HG03097 (cell line): ENCODE data around the gene SV2B.

Experiments used
- ATAC-seq: cut with Tn5 transposase; IDR thresholded peaks from one replicate; pipeline ENCODE4 v1.9.1; 2021; ENCODE audit not compliant: unreplicated experiment, low FRiP score

Gene SV2B

DNA sequence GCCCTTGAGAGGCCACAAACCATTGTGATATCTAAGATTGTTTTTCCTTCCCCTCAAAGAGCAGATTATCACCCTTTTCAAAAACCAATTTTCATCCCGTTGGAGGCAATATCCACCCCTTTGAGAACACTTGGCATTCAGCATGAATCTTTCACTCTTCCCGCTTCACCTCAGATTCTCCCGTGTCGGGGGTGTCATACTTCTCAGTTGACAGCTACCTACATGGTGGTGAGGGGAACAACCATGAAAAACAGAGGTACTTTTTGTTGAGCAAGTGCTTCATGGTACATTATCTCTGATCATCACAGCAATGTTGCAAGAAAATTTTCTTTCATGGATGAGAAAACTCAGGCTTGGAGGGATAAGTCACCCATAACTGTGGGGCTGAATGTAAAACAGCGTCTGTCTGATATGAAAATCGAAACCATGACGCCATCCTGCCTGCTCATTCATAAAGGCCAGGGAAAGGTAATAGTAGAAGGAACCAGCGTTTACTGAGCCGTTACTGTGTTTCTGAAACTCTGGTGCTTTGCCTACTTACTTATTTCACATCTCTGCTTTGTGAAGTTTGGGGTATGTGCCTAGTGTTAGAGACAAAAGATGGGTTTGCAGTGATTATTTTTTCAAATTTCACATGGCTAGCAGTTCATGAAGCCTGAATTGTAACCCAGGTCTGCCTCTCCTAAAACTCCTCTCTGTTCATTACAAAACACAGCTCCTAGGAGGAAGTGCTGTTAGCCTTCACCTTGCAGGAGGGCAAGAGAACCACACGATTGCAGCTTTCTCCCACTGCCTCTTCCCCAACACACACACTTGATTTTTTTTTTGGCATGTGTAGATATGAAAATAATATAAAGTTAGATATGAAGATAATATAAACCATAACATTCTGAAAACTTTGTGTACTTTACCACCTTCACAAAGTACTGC lies 35.4 kb downstream of the SV2B start:
- ATAC-seq = no peak

- ATAC-seq = no peak
Measured at GRCh38 chr15:91136386-91136923, 36.4 kb downstream of the SV2B start.

GRCh38 chr15:91140601-91141000 lies 40.5 kb downstream of the SV2B start:
- ATAC-seq = no peak

DNA sequence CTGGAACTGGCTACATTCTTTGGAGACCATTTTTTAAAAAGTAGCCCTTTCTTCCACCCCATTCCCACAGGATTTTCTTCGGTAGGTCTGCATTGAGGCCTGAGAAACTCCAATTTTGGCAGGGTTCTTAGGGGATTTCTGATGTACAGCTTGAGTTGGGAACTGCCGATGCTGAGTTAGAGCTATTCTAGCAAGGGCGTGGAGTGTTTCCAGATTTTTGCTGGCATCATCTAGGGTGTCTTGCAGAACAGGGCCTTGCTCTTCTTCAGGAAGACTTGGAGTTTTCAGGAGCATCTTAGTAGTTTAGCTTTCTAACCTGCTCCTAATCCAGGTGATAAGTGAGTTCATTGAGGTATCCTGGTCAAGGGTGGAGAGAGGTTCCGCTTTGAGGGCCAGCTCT lies 41.0 kb downstream of the SV2B start:
- no peak for ATAC-seq

DNA sequence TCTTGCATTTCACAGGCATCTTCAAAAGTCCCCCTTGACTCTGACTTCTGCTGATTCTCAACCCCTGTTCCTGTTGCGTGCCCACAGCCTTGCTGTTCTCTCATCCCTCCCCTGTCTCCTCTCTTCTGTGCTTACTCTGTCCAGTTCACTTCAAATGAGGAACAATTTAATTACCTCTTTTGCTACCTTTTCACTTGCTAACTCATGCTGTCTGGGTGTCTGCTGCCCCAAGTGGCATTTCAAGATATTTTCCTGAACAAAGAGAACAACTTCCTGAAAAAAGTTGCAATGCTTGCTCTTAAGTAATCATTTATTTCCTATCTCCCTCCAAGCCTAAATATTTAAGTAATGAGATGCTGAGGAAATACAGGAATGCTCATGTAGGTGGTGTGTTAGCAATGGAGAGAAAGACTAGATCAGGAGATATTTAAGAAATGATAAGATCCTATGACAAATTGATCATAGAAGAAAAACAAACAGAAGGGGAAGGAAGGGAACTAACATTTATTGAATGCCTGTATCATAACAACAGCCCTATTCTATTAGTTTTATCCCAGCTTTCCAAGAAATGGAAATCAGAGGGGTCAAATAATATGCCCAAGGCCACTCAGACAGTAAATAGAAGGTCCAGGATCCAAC lies 42.2 kb downstream of the SV2B start:
- ATAC-seq = no peak

GRCh38 chr15:91142946-91143345 lies 42.9 kb downstream of the SV2B start:
- ATAC-seq = no peak

DNA sequence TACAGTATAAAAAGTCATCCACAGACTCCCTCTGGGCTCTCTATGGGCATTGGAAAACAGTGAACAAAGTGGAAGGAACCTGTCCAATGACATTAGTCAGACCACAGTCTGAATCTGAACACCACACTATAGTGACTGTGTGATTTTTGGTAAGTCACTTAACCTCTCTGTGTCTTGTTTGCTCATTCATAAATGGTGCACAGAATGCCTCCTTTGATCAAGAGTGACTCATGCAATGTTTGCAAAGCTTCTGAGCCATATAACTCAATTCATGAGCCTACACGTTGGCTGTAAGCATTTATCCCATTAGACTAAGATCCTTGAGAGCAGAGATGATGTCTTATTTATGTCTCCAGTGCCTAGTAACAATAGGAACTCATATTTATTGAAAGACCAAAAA lies 46.7 kb downstream of the SV2B start:
- no peak for ATAC-seq

GRCh38 chr15:91148243-91148642 lies 48.2 kb downstream of the SV2B start:
- no peak for ATAC-seq

DNA sequence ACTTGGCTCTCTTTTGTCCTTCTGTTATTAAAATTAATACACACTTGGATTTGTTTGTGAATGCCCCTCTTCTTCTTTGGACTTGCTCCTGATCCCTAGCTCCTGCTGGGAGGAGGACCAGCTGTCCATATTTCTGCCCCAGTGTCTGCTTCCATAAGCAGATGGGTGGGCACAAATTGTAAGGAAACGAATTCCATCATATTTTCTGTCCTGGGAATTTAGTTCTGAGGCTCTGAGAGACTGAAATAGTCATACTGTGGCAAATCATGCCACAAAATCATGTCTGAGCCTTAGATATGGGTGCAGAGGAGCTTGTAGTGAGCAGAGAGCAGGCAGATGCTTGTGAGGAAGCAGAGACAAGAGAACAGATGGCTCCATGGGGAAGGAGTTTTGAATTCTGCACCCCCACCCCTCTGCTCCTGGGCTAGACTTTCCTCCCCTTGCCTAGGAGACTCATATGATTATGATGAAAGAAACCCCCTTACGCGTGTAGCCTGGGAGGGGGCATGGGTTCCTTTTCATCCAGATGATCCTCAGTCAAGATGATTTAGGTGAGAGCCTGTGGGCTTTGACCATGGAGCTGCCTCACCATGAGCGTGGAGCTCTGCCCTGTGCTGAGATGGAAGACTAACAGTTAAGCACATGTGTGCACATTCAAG lies 50.6 kb downstream of the SV2B start:
- no peak for ATAC-seq

DNA sequence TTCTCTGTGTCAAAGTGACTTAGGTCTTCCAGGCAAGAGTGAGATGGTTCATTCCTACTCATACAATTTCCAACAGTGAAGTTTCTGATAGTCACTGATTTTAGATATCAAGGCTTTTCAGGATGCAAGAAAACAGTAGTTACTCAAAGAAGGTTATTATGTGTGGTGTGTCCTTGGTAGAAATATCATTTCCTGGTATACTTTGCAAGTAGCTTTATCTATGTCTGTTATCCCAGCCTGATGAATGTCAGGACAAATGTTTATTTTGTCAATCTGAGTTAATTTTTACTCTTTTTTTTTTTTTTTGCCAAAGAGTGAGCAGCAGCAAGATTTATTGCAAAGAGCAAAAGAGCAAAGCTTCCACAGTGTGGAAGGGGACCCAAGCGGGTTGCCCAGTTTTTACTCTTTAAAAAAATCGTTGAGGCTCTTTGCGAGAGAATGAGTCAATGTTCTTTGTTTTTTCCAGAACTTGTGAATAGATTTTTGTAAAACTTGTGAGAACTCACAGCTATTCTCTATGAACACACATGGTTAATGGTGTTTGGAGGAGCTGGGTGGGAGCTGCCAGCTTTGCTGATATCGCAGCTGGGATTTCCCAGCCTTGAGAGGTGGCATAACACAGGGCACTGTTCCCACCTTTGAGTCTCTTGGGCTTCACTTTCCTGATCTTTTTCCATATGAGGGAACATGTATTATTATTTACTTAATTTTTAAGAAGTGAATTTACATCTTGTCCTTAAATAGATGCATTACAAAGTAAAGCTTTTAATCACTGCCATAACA lies 51.9 kb downstream of the SV2B start:
- ATAC-seq = no peak

GRCh38 chr15:91152896-91153581 lies 53.0 kb downstream of the SV2B start:
- no peak for ATAC-seq

DNA sequence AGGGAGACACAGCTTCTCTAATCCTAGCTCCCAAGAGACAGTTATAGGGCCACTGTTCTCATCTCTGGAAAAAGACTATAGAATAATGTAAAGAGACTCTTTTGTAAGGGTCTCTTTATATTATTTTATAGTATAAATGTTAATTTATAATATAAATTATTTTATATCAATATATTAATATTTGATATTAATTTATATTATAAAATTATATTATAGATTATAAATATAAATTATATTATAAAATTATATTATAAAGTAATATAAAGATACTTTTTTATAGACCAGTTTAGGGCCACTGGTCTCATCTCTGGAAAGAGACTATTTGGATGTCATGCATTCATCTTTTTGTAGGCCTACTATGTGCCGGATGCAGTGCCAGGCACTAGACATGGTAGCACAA lies 53.9 kb downstream of the SV2B start:
- ATAC-seq = no peak

- ATAC-seq = no peak
Measured at GRCh38 chr15:91156175-91156726, 56.2 kb downstream of the SV2B start.

GRCh38 chr15:91158415-91159394 lies 58.6 kb downstream of the SV2B start:
- no peak for ATAC-seq

GRCh38 chr15:91165850-91166249 lies 65.8 kb downstream of the SV2B start:
- no peak for ATAC-seq

GRCh38 chr15:91168457-91168856 lies 68.4 kb downstream of the SV2B start:
- ATAC-seq = no peak

DNA sequence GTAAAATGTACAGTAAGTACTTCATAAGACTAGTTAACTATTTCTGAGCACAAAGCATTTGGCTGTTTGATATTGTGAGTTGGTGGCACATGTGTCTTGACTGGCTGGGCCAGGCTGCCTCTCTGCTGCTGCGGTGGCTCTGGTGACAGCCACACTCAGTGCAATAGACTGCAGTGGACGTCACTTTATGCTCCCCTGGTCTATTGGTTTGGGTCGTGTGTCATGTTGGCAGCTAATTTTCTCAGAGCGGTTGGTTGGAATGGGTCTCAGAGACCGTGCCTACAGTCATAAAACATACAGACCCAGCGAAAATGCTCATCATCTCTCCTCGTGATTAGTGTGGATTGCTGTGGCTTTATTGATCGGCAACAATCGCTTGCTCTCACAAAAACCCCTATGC lies 71.3 kb downstream of the SV2B start:
- ATAC-seq = no peak

- no peak for ATAC-seq
Measured at GRCh38 chr15:91182101-91182500, 82.0 kb downstream of the SV2B start.
